ENCODE data around the gene ACIN1. TPM values are rescaled to one million over a fixed set of nuclear protein-coding genes. Genes with fewer than 3 reads are reported as not detected.
A peak's percentile ranks its signal among the peaks of the same experiment; 100 is the strongest.

Gene ACIN1
- total RNA-seq, 1 donor from 2014 or later = 36.8 TPM

DNA sequence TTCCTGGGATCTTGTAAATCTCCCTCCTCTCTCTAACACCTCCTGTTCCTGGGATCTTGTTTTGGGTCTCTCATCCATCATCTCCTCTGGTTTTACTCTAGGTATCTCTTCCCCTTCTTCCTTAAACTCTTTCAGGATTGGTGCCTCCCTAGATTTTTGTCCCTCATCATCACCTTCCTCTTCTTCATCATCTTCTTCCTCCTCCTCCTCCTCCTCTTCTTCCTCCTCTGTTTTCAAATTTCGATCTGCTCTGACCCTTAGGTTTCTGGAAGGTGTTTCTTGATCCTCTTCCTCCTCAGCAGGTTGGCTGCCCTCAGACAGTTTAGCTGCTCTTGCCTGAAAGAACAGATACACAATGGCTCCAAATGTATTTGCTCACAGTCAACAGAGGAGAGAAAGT, 14.5 kb downstream of the ACIN1 start:
- DNase-seq (ENCODE audit: low read depth in 2 of 2) = no peak

DNA sequence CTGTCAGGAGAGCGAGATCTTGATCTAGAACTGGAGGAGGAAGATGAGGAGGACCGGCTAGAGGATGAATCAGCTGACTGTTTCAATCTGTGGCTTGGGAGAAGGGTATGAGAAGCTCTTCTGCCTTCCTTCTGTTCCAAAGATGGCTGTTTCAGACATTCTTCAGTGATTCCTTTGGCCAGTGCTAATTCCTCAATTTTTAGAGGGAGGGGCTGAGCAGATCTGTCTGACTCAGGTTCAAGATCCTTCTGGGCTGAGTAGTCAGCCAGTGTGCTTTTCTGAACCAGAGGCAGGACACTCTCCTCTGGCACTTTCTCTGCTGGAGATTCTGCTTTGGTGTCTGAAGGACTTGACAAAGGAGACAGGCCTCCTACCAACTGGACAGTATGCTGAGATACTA, 15.2 kb downstream of the ACIN1 start:
- no peak for DNase-seq (ENCODE audit: low read depth in 2 of 2)

DNA sequence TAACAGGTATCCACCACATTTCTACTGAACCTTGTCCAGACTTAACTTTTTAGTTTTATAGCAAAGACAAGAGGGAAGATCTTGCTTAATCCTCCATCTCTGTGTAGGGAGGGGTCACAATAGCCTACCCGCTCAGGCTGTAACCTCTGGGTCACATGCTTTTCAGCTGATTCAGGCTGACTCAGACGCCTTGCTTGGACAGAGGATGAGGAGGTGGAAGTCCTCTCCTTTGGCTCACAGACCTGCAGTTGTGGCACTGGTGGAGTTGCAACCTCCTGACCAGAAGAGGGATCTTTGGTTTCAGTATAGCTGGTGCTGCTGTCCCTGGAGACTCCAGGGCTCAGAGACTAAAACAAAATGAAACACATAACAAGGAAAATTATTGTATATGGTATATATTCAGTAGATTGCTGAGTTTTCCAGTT, 16.2 kb downstream of the ACIN1 start:
- peak in 1 of 2 donors; percentile 87 for DNase-seq (ENCODE audit: low read depth in 2 of 2)

DNA sequence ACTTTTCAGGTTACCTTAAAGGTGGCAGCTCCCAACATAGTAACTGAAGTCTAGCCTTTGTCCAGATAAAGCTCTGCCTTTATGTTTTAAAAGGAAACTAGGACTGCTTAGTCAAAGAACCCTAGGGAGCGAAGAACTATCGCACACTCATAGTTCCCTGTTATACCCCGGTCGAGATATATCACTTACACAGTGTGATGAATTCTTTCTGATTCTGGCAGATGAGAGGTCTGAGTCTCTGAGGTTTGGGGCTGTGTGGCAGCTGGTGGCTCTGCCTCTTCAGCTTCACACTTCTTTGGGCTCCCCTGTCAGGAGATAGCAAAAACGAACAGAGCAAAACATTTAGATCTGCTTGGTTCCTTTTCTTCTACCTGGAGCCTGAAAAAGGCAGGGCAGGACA, 17.0 kb downstream of the ACIN1 start:
- no peak for DNase-seq (ENCODE audit: low read depth in 2 of 2)

DNA sequence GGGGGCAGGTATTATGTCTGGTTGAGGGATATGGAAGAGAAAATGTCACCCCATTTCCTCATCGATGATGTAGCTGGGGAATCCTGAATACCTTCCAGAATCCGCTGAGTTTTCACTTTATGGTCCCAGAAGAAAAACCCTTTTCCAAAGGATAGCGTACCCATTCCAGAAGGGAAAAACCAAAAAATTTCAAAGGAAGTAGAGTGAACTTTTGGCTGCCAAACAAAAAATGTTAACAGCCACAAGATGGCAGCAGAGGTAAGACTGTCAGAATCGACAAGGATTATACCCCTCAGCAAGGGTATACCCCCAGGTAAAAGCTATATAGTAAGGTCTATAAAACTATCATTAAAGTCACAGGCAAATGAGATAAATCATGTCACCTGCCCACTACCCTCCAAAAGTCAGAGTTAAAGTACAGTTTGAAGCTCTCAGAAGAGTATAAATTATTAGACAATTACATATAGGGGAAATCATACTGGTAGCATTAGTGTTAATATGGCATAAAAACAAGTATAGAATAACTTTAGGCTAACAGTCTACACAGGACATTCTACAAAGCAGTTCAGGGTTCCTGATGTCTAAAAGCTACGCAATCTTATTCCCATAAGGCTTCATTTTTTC, 18.0 kb downstream of the ACIN1 start:
- peak in 1 of 2 donors; percentile 51 for DNase-seq (ENCODE audit: low read depth in 2 of 2)

DNA sequence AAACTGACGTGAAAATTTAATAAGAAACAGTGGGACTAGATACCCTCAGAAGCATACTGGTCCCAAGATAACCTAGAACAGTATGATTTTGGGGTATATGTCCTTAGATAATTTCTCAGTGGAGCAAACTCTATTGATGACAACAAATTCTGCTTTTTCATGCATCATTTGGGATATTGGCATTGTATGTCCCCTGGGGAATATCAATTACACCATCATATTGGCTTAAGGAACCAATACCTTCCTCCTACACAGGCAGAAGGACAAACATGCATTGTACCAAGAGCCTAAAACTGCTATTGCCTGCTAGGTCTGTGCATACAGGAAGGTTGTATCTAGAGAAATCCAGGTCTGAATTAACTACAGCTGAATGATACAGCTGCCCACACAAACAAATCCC, 20.0 kb downstream of the ACIN1 start:
- DNase-seq (ENCODE audit: low read depth in 2 of 2) = no peak

DNA sequence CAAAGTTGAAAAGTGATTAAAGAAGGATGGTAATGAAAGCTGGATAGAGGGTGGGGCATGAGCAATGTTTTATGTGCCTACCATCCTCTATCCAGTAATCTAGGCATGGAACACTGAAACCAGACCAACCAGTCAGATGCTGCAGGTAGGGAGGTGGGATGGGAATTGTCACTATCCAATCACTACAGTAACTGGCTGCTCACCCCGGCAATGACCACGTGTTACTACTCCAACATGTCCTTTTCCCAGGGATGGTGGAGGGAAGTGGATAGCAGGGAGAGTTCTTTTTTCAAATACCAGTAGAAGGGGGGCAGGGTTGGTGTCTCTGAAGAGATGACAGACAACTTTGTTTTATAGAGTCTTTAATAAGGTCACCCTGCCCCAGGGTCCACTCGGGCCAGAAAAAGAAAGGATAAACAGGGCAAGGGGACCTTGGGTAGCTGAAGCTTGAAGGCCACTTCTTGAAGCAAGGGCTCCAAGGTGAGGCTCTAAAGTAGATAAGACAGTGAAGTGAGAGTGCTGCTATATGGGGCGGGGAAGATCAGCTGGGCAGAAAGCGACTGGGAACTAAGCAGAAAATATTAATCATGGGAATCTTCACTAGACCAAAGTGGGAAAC, 22.9 kb downstream of the ACIN1 start:
- DNase-seq (ENCODE audit: low read depth in 2 of 2) = no peak

DNA sequence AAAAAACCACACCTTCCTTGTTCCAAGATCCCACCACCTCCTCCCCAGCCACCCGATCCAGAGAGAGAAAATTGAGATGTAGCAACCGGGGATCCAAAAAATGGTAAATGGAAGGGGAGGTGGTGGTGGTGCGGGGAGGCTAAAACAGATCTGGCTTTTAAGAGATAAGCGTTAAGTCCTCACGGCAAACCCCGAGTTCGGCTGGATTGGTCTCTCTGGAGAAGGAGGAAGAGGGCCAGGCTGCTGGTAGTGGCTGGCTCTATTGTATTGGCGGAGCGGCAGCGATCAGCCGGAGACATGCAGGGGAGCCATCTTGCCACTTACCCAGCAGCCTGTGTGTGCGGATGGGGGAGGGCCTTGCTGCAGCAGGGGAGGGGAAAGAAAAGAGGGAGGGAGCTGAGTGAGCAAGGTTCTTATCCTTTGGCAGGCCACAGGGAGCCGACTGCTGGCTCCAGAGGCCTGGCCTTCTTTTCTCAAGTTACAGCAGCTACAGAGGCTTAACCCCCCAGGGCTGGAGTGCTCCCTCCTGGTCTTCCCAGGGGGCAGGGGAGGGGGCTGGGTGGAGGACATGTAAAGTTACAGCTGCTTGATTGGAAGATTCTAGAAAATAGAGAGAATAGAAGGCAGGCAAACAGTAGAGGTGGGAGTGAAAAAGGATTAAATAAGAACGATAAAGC, 23.6 kb downstream of the ACIN1 start:
- DNase-seq (ENCODE audit: low read depth in 2 of 2) = peak; percentile 62 to 92

DNA sequence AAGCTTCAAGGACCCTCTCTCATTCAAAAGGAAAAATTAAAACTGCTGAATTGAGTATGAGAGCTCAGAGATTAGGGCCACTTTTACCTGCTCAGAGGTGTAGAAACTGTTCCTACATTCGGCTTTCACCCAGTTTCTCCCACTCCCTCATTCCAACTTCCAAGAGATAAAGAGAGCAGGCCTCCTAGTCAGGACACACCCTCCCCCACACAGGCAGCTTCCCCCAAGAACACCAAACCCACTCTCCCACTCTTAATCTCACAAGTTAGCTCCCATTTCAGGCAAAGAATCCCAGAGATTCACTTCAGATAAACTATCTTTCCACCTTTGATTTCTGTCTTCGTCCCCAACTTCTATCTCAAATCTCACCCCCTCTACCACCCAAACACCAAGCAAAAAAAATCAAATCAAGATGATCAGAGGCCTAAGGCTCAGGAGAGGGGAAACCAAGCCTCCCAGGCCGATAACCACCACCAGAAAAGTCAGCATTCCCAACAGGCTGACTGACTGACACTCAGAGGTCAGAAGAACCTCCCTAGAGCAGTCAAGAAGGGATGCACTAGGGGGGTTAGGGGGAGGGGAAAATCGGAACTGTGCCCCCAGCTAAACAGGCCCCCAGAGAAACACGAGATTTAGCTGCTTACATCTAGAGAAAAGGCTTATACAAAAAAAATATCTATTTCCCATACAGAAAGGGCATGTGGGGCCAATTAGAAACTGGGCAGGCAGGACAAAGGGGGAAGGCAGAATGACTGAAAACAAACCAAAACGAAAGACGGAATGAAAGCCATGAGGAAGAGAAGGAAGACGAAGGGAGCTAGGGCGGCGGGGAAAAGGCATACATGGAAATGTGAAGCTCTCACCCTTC, 24.4 kb downstream of the ACIN1 start:
- DNase-seq (ENCODE audit: low read depth in 2 of 2) = no peak

DNA sequence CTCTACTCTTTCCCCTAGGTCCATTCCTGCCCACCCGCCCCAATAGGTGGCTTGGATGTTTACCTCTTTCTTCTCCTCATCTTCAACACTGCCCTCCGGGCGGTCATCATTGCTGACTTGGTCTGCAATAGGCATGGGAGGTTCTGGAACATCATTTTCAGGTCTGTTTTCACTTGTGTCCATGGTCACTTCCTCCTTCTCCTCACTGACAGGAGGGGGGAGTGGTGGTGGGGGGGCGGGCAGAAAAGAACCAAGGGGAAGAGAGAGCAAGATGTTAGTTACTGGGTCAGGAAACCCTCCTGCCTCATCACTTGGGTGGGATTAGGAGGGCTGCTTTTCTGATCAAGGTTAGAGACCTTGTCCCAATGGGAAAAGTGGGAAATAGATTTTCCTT, 25.5 kb downstream of the ACIN1 start:
- no peak for DNase-seq (ENCODE audit: low read depth in 2 of 2)

DNA sequence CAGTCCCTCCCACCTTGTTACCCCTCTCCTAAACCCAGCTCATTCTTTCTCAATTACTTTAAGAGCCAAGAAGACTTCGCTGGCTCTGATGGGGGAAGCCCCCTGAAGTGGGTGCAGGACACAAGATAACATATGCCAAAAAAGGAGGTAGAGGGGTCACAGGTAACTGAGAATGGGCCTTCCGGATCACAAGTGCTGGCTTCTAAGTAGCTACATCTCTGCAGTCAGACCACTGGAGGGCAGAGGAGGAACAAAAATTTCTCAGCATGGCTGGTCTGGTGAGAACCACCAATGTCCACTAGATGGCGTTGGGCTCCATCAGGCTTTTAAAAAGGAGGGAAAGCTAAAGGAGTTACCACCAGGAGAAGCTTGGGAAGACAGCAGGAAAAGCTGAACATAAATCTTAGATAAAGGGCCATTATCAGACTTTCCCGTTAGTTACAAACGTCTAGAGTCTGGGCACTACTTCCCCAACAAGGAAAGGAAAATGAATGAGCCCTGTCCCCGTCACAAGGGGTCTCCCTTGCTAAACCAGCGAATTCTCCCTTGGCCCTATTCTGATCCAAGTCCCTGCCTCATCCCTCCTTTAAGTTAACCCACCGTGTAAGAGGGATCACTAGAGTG, 26.0 kb downstream of the ACIN1 start:
- peak; percentile 82 to 94 for DNase-seq (ENCODE audit: low read depth in 2 of 2)

DNA sequence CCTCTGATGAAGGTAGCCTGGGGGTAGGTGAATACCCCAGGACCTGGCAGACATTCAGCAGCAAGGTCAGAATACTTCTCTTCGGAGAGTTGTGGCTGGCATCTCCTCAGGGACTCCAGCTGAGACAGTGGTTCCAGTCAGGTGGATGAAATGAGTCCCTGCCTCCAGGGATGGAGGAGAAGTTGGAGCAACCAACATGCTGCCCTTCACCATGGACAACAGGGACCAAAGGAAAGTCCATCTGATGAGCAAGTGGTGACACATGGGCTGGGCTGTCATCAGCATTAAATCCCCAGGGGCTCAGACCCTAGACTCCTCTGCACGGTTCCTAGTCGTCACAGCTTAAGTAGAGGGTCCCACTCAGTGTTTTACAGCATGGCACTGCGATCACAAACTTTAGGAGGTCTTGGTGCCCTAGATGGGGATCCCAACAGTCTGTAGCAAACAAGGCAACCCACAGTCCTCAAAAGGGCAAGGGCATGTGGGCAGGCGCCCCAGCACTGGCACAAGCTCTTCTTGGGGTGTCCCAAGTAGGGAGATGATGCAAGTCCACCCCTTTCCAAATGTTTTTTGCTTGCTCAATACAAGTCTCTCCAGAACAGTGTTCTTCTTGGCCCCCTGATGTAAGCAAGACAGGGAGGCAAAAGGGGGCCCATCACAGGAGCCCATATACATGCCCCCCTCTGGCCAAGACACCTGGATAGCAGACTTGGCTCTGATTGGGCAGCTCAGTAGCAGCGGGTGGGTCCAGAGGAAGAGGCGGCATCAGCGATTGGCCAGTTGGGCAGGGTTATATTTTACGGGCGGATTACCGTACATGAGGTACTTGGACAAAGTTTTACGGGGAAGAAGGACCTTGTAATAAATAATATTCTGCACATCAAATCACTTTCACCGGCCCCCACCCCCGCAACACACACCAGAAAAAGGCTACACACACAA, 26.8 kb downstream of the ACIN1 start:
- no peak for DNase-seq (ENCODE audit: low read depth in 2 of 2)

DNA sequence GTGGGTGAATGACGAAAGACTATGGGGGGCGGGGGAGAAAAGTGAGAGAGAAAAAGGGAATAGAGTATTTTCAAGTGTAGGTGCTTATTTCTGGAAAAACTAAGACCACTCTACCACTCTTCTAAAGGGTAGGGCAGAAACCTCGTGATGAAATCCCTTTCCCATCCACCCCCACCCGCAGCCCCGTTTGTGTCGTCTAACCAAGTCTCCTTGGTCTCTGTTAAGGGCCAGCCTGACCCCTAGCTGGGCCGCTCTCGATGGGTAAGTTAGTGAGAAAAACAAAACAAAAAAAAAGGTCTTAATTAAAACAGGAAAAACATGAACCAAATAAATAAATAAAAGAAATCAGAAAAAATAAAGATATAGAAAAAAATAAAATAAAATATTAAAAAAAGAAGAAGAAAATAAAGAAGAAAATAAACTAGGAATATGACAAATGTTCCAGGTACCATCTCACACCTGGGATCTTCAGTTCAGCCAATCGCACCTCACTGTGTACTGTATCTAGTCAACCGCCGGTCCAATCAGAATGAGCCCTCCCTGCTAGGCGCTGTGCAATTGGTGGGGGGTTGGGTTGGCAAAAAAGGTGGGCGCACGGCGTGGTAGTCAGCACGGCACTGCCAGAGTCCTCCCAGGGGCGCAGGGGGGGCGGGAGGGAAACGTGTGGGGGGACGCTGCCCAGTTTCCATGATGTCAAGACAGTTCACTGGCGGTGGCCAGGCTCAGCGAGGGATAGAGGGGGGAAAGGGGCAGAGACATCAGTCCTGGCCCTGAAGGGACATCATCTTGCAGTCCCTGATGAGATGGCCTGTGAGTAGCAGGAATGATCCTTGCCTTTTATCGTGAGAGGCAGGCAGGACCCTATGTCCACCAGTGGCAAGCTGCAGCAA, 27.8 kb downstream of the ACIN1 start:
- no peak for DNase-seq (ENCODE audit: low read depth in 2 of 2)

DNA sequence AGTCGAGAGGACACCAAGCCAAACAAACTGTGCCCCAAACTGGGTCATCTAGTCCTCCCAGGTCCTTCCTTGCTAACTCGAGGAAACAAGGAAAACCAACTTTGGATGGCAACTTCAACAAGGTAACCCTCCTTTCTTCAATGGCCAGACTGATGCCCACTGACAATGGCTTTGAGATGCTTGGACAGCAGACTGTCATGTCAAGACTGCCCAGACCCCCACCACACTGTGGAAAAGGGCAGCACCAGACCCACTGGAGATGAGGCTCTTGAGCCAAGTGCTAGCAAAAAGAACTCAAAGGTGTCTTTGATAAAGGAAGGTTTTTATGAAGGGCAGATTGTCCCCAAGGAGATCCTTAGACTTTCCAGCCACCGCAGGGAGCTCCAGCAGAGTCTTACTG, 28.6 kb downstream of the ACIN1 start:
- DNase-seq (ENCODE audit: low read depth in 2 of 2) = no peak

DNA sequence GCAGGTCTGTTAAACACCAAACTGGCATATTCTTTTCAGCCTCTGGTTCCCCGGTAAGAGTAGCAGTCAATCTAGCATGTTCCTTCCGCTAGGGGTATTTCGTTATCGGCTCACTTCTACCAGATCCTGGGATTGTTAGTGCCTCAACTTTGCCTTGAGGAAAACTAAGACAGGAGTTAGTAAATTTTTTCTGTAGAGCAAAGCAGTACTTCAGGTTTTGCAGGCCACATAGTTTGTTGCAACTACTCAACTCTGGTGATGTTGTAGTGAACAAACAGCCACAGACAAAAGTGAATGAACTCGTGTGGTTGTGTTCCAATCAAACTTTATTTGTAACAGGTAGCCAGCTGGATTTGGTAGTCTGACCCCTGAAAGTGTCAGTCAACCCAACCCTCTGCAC, 31.3 kb downstream of the ACIN1 start:
- no peak for DNase-seq (ENCODE audit: low read depth in 2 of 2)

DNA sequence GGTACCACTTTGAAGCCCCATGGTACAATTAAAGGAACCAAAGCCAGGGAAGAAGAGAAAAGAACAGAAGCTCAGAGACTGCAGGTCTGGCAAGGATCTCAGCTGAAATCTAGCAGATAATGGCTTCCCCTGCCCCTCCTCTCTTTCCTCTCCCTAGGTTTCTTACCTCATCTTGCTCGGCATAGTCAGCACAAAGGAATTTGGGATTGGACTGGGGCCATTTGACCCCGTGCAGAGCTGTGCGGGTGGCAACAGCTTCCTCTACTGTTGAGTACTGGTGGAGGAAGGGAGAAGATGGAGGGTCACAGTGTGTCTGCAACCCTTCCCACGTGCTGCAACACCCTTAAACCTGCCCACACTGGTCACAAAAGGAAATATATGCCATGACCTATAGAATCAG, 32.9 kb downstream of the ACIN1 start:
- peak; percentile 68 to 92 for DNase-seq (ENCODE audit: low read depth in 2 of 2)

DNA sequence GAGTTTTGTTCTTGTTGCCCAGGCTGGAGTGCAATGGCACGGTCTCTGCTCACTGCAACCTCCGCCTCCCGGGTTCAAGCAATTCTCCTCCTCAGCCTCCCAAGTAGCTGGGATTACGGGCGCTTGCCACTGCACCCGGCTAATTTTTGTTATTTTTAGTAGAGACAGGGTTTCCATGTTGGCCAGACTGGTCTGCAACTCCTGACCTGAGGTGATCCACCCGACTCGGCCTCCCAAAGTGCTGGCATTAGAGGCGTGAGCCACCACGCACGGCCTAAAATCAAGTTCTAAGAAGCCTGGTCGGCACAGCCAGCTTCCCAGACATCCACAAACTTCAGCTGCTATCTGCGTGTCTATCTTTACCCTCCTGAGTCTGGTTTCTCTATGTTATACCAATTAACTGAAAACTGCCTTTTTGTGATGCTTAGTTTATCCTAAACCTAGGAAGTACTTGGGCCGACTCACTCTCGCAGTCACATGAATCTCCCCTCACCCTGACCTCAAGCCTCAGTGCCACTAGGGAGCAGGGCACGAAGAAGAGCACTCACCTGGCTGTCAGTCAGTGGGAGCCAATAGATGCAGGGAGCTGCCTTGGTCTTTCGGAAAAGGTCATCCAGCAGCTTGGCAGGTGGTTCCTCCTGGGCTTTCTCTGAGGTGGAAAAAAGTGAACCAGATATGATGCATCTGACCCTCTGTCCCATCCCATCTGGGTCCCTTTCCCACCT, 34.2 kb downstream of the ACIN1 start:
- DNase-seq (ENCODE audit: low read depth in 2 of 2) = no peak

DNA sequence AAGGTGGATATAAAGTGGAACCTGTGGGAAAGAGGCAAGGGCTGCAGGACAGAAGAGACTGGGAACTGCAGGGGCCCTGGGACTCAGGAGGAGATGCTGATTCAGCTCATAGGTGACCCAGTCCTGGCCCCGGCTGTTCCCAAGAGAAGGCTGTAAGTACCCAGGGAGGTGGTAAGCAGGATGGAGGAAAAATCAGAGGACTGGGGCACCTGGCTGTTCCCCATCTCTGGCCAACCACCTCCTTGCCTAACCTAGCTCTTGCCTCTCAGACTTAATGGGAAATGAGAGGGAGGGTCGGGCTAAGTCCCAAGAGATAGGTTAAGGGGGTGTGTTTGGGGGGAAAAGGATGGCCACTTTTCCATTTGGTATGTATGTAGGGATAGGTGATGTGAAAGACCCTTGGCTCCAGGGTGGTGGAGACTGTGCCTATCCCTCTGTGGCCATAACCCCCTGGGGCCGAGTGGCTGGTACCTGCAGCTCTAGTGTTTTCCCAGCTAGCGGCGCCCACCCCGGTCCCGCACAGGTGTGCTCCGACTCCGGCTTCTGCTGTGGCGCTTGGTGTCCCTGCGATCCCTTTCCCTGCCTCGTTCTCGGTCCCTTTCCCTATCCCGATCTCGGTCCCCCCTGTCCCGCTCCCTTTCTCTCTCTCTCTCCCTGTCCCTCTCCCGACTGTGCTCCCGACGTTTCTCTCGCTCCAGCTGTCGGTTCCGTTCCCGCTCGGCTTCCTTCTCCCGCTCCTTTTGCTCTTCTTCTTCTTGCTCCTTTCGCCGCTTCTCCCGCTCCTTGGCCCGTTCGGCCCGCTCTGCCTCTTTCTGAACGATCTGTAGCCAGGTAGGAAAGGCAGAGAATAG, 36.1 kb downstream of the ACIN1 start:
- DNase-seq (ENCODE audit: low read depth in 2 of 2) = no peak
